Fibroblast of the aortic adventitia (primary cell): ENCODE measurements around the gene C14orf119. TPM values are rescaled to one million over a fixed set of nuclear protein-coding genes. Genes with fewer than 3 reads are reported as not detected.

Experiments
- DNase-seq: peaks from one replicate; pipeline ENCODE4 v3.0.0-alpha.2; 2010; ENCODE audit warnings: low read depth
- H3K4me3 ChIP-seq: 2 replicates; pipeline ENCODE4 v1.5.1; 2011; ENCODE audit warnings: low read depth, mild to moderate bottlenecking, control low read depth, low read length, moderate library complexity
- CTCF ChIP-seq: IDR thresholded peaks from 2 replicates; pipeline ENCODE4 v1.5.1; 2011; ENCODE audit warnings: mild to moderate bottlenecking, low read length, control low read depth, inconsistent platforms; ENCODE audit not compliant: insufficient read depth
- total RNA-seq: library from RNA; depleted of rRNA; stranded (reverse); fragments of >200 nt; gene quantifications from 2 replicates; pipeline ENCODE4 v1.2.3, GENCODE V29; 2012; ENCODE audit warnings: low replicate concordance

The C14orf119 gene
- total RNA-seq, 1 donor: 60.2 TPM

GRCh38 chr14:23122086-23122485 is 26.8 kb downstream of the C14orf119 start:
- TF ChIP-seq CTCF: no peak
- no peak overlapping the region for H3K4me3 ChIP-seq
- DNase-seq: no peak

- TF ChIP-seq CTCF: no peak
- H3K4me3 ChIP-seq: no peak overlapping the region
- no peak for DNase-seq
Observed at GRCh38 chr14:23123419-23123818, 28.1 kb downstream of the C14orf119 start.

GRCh38 chr14:23124337-23124954 is 29.1 kb downstream of the C14orf119 start:
- no peak for TF ChIP-seq CTCF
- no peak overlapping the region for H3K4me3 ChIP-seq
- DNase-seq: no peak

DNA sequence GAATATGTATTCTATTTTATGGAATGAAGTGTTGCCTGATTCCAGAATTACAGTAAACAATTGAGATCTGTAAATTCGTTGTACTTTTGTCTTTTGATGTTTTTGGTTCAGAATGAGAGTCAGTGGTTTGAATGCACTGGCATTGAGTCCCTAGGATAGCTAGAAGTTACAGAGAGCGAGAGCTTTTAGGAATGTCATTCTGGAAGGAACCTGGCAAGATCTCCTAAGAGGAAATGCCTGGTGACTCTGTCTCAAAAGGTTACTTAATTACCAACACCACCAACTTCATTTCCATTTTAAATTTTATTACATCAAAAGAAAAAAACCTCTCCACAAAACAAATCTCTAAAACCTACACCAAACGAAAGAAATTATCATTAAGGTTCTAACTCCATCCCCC is 29.7 kb downstream of the C14orf119 start:
- DNase-seq: no peak
- H3K4me3 ChIP-seq: no peak overlapping the region
- TF ChIP-seq CTCF: no peak

DNA sequence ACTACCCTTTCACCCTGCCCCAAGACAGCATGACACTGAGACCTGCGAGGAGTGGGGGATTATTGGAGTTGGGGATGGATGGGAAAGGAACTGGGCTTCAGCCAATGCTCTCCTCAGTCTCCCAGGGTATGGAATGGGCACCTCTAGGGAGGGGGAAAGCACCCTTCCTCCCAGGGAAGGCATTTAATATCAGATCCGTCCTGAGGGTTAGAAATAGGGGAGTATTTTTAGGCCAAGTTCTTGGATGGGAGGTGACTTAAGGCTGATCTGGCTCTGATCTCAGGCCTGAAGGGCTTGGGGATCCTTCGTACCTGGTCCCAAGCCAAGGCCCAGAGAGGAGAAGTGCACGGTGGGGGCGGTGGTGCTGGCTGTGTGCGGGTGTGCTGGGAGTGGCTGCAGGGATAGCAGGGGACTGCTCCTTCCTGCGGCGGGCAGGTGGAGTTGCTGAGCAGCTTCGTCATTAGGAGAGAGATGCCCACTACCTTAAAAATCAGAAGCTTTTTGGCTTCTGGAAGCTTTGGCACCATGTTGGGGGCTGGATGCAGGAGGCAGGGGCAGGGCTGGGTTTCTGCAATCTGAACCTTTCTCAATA is 30.7 kb downstream of the C14orf119 start:
- H3K4me3 ChIP-seq: no peak overlapping the region
- no peak for DNase-seq
- TF ChIP-seq CTCF: no peak

DNA sequence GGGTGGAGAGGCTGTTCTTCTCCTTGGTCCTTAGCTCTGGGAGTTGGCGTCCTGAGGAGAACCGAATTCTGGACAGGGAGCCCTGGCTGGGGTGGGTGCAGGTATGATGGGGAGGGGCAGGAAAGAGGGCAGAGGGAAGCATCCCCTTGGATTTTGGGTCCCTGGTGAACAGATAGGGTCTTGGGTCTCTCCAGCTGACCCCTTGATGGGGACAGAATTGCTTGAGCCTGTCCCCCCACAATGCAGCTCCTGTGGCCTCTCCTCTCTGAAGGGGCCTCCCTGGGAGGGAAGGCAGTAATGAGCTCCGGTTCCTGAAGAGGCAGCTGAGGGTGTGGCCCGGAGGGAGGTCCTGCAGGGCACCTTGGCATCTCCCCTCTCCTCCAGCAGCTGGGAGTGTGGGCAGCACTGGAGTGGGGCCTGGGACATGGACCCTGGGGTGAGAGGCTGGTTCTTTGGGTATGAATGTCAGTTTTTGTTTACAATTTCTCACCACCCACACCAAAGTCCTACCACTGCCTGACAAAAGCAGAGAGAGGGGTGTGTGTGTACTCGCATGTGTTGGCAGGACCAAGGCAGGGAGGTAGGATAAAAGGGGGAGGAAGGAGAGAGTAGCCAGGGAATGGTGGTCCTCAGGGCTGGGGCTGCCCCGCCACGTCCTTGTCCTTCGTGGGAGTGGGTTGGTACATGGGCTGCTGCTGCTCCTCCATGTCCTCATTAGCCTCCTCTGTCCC is 31.4 kb downstream of the C14orf119 start:
- no peak for DNase-seq

More for the DNA sequence above, 31.4 kb downstream of the C14orf119 start:
- H3K4me3 ChIP-seq: no peak overlapping the region
- TF ChIP-seq CTCF: no peak
